ENCODE results near the gene TEX261.

- TF ChIP-seq CTCF (IDR thresholded peaks at IDR 0.05) (no peak), EP300 (IDR thresholded peaks at IDR 0.05) (no peak), POLR2A (IDR thresholded peaks at IDR 0.05) (no peak)
Measured at GRCh38 chr2:70992945-70993853, 1.5 kb downstream of the TEX261 start.

All from gastroesophageal sphincter (tissue), 3 donors.